NCI-H1694 treated with DMSO at 0.1 percent for 48 hours (cell line): ENCODE data around the gene CFAP46.

Experiments
- DNase-seq: peaks from one replicate; lab custom pipeline; 2025; lab: John Stamatoyannopoulos, UW

Gene CFAP46

GRCh38 chr10:132770061-132771021 lies 172.0 kb downstream of the CFAP46 start:
- DNase-seq, result no peak

- no peak for DNase-seq
These were observed 173.8 kb downstream of the CFAP46 start for GRCh38 chr10:132768346-132769248.

GRCh38 chr10:132766291-132766690 lies 176.1 kb downstream of the CFAP46 start:
- DNase-seq, result no peak

DNA sequence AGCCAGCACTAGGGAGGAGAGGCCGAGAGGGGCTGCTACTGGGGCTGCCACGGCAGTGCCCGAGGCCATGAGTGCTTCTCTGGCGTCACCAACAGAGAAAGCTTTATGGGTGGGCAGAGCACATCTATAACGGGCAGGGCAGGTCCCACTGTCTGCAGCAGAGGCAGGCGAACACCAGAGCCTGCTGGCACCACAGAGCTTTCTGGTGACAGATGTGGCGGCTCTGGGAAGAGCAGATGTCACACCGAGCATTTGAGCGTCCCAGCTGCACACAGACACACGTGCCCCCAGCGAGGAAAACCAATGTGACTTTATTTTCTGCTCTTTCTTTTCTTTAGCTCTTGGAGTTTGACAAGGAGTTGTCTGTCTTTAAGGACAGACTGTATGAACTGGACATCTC lies 176.9 kb downstream of the CFAP46 start:
- DNase-seq, result peak; percentile 27

DNA sequence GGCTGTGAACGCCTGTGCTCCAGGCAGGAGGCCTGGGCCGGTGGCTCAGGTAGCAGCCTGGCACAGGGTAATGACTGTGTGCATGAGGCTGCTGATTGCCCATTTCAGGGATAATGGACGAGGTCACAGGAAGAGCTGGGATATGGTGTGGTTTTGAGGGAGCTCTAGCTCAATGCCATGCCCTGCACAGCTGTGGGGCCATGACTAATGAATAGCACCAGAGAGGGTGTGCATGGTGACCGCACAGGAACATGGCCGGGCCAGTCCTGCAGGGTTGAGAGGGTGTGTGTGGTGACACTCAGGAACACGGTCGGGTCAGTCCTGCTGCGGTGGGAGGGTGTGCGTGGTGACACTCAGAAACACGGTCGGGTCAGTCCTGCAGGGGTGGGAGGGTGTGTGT lies 178.3 kb downstream of the CFAP46 start:
- no peak for DNase-seq

DNA sequence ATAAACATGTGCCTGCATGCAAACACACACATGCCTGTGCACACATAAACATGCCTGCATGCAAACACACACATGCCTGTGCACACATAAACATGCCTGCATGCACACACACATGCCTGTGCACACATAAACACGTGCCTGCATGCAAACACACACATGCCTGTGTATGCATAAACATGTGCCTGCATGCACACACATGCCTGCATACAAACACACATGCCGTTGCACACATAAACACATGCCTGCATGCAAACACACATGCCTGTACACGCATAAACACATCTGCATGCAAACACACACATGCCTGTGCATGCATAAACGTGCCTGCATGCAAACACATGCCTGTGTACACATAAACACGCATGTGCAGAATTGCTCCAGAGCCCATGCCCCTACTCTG lies 178.8 kb downstream of the CFAP46 start:
- no peak for DNase-seq

DNA sequence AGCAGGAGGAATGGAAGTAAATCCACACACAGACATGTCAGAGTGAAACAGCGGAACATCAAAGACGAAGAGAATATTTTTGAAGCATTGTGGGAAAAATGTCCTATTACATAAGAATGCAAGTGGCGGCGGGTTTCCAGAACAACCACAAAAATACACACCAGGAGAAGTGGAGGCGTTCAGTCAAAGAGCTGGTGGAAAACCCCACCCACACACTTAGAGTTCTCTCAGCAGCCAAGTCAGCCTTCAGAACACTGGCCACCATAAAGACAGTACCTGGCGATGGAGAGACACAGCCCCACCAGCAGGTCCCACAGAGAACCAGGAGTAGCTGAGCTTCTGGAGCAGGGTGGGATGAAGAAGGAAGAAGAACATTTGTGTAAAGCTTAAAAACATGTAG lies 180.1 kb downstream of the CFAP46 start:
- no peak for DNase-seq

- DNase-seq, result no peak
These were observed 180.8 kb downstream of the CFAP46 start for GRCh38 chr10:132761395-132762060.

DNA sequence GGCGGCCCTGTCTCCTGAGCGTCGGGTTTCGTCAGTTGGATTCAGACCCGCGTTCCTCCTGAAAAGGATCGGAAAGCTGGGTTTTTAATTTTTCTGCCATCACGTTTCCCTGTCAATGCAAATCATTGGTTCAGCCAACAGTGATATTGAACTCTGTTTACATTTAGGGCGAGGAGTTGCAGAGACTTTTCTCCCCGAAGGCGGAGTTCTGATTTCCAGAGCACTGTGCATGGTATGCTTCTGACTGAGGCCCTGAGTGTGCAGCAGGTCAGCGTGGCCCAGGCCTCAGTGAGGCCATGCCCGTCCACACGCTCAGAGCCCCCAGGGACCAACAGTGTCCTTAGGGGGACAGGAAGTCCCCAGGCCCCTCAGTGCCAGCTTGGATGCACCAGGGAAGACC lies 183.5 kb downstream of the CFAP46 start:
- DNase-seq, result no peak
